Gastrocnemius medialis (tissue), 4 donors: ENCODE measurements around the gene ASB18.

Source experiments
- CTCF ChIP-seq, 5 experiments: fragments of 450-650 bp in 3 of 5; fragments of 200-600 bp in 2 of 5; sonication (generic) in 2 of 5; IDR thresholded peaks in 4 of 5; conservative IDR thresholded peaks in 1 of 5; 1 replicate in 4 of 5; 2 replicates in 1 of 5; pipeline ENCODE4 v1.5.1; 2016 to 2019; ENCODE audit warnings: antibody characterized with exemption in 5 of 5, mild to moderate bottlenecking in 3 of 5, moderate library complexity in 3 of 5
- POLR2A ChIP-seq, 2 donors: fragments of 450-650 bp; IDR thresholded peaks; one replicate each; pipeline ENCODE4 v1.6.1; 2017; ENCODE audit warnings: antibody characterized with exemption in 2 of 2, mild to moderate bottlenecking in 2 of 2, moderate library complexity in 2 of 2

DNA sequence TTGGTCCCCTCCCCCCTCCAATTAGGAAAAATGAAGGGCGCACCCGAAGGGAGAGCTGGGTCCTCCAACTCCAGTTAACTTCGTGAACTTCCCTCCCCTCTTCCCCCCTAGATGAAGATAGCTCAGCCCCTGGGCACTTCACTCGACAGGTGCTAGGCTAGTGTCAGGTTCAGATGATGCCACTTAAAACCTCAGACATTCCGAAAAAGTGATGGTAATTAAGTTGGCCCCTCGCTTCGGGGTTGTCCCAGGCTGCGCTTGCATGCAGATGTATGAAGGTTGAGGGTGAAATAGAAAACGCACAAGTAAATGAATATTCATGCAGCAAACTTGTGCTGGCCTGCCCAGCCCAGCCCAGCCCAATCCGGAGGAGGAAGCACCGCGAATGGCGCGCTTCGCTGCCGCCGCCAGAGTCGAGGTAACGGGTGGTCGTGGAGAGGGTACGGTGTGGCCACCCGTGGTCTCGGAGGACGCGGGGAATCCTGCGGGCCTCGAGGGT lies 93.0 kb downstream of the ASB18 start:
- TF ChIP-seq POLR2A (IDR thresholded peaks at IDR 0.05) (no peak), CTCF (IDR thresholded peaks at IDR 0.05 in 4 of 5, conservative IDR thresholded peaks at IDR 0.05 in 1 of 5) (no peak)
